ENCODE data around the gene SYNE3. TPM values are rescaled to one million over a fixed set of nuclear protein-coding genes. Genes with fewer than 3 reads are reported as not detected.
A peak's percentile ranks its signal among the peaks of the same experiment; 100 is the strongest.

The SYNE3 gene
- total RNA-seq, 2 experiments from 2014 or later = 35.3 to 37.3 TPM

GRCh38 chr14:95531473-95531872, 15.0 kb upstream of the SYNE3 start:
- intact Hi-C loops (cut with micrococcal nuclease) = loop anchor here (5.0 to 10.0 kb wide), 4 partner anchors 34 to 1569 kb away; partner anchors contain the start of genes ATG2B, GSKIP and PPP4R4
- POLR2A ChIA-PET = interaction anchor here (4.0 kb wide), 1 partner anchor 8 kb away, joined by 52 read pairs; no protein-coding TSS in a partner anchor
- peaks cover 26% of the 10 kb centered on the region for H3K36me3 Mint-ChIP-seq

GRCh38 chr14:95530473-95531276, 14.2 kb upstream of the SYNE3 start:
- Mint-ChIP-seq H3K4me1 (ENCODE audit: low read depth) (peaks cover 55% of the 10 kb centered on the region), H3K9me3 (no peaks in the 10 kb centered on the region), H3K27ac (peak overlapping the region; percentile 46), H3K4me3 (no peak overlapping the region), H3K36me3 (peaks cover 26% of the 10 kb centered on the region), H3K27me3 (no peaks in the 10 kb centered on the region)
- no peak for DNase-seq
- intact Hi-C loops (cut with micrococcal nuclease) = loop anchor here (5.0 to 10.0 kb wide), 4 partner anchors 33 to 1568 kb away; partner anchors contain the start of genes ATG2B, GSKIP and PPP4R4
- POLR2A ChIA-PET = interaction anchor here (0.8 to 1.1 kb wide), 2 partner anchors 14 to 51 kb away, joined by 3 to 4 read pairs; partner anchors contain the start of gene SYNE3
- CTCF ChIA-PET = interaction anchor here (1.2 to 2.2 kb wide), 2 partner anchors 86 to 88 kb away, joined by 3 to 8 read pairs; no protein-coding TSS in a partner anchor

More at GRCh38 chr14:95531473-95531872, 15.0 kb upstream of the SYNE3 start:
- H3K27ac Mint-ChIP-seq = peak overlapping the region; percentile 67
- CTCF ChIA-PET = interaction anchor here (1.2 to 5.4 kb wide), 3 partner anchors 8 to 89 kb away, joined by 3 to 35 read pairs (median 8); no protein-coding TSS in a partner anchor
- no peak for DNase-seq
- peaks cover 55% of the 10 kb centered on the region for H3K4me1 Mint-ChIP-seq (ENCODE audit: low read depth)
- H3K27me3 Mint-ChIP-seq = no peaks in the 10 kb centered on the region
- H3K9me3 Mint-ChIP-seq = no peaks in the 10 kb centered on the region
- peak overlapping the region; percentile 32 for H3K4me3 Mint-ChIP-seq

GRCh38 chr14:95529216-95529615, 12.8 kb upstream of the SYNE3 start:
- H3K4me3 Mint-ChIP-seq = no peak overlapping the region
- ChIA-PET POLR2A (interaction anchor here (0.9 kb wide), 1 partner anchor 69 kb away, joined by 3 read pairs; no protein-coding TSS in a partner anchor), CTCF (interaction anchor here (0.9 to 8.1 kb wide), 5 partner anchors 11 to 102 kb away, joined by 3 to 202 read pairs (median 4); no protein-coding TSS in a partner anchor)
- no peaks in the 10 kb centered on the region for H3K27me3 Mint-ChIP-seq
- no peak overlapping the region for H3K27ac Mint-ChIP-seq
- no peaks in the 10 kb centered on the region for H3K9me3 Mint-ChIP-seq
- DNase-seq = no peak
- H3K36me3 Mint-ChIP-seq = peaks cover 24% of the 10 kb centered on the region
- intact Hi-C loops (cut with micrococcal nuclease) = loop anchor here (10.0 kb wide), 1 partner anchor 1184 kb away; no protein-coding TSS in a partner anchor
- peaks cover 67% of the 10 kb centered on the region for H3K4me1 Mint-ChIP-seq (ENCODE audit: low read depth)

GRCh38 chr14:95527387-95528002, 11.0 kb upstream of the SYNE3 start:
- DNase-seq = peak; percentile 68
- no peaks in the 10 kb centered on the region for H3K27me3 Mint-ChIP-seq
- intact Hi-C loops (cut with micrococcal nuclease) = loop anchor here (1.0 to 10.0 kb wide), 4 partner anchors 47 to 1183 kb away; no protein-coding TSS in a partner anchor
- peak overlapping the region; percentile 10 for H3K4me3 Mint-ChIP-seq
- H3K9me3 Mint-ChIP-seq = no peaks in the 10 kb centered on the region
- H3K36me3 Mint-ChIP-seq = peaks cover 17% of the 10 kb centered on the region
- POLR2A ChIA-PET = interaction anchor here (0.6 to 1.8 kb wide), 6 partner anchors 8 to 98 kb away, joined by 3 to 9 read pairs (median 4); partner anchors contain the start of genes GLRX5 and SYNE3
- H3K27ac Mint-ChIP-seq = peak overlapping the region; percentile 75
- CTCF ChIA-PET = interaction anchor here (0.7 to 8.1 kb wide), 37 partner anchors 8 to 261 kb away, joined by 3 to 202 read pairs (median 5); partner anchors contain the start of genes GLRX5 and SYNE3
- peaks cover 79% of the 10 kb centered on the region for H3K4me1 Mint-ChIP-seq (ENCODE audit: low read depth)

GRCh38 chr14:95526483-95527386, 10.3 kb upstream of the SYNE3 start:
- H3K9me3 Mint-ChIP-seq = no peaks in the 10 kb centered on the region
- H3K27me3 Mint-ChIP-seq = no peaks in the 10 kb centered on the region
- H3K4me3 Mint-ChIP-seq = peak overlapping the region; percentile 10
- intact Hi-C loops (cut with micrococcal nuclease) = loop anchor here (1.0 to 10.0 kb wide), 4 partner anchors 46 to 1182 kb away; no protein-coding TSS in a partner anchor
- peaks cover 10% of the 10 kb centered on the region for H3K36me3 Mint-ChIP-seq
- no peak for DNase-seq
- ChIA-PET POLR2A (interaction anchor here (0.6 to 1.8 kb wide), 5 partner anchors 9 to 84 kb away, joined by 3 to 9 read pairs (median 4); partner anchors contain the start of genes GLRX5 and SYNE3), CTCF (interaction anchor here (0.7 to 8.1 kb wide), 37 partner anchors 7 to 260 kb away, joined by 3 to 202 read pairs (median 5); partner anchors contain the start of genes GLRX5 and SYNE3)
- H3K4me1 Mint-ChIP-seq (ENCODE audit: low read depth) = peaks cover 80% of the 10 kb centered on the region
- peak overlapping the region; percentile 75 for H3K27ac Mint-ChIP-seq

GRCh38 chr14:95525999-95526398, 9.5 kb upstream of the SYNE3 start:
- intact Hi-C loops (cut with micrococcal nuclease) = loop anchor here (10.0 kb wide), 1 partner anchor 1181 kb away; no protein-coding TSS in a partner anchor

GRCh38 chr14:95524706-95525512, 8.5 kb upstream of the SYNE3 start:
- DNase-seq = no peak
- H3K9me3 Mint-ChIP-seq = no peaks in the 10 kb centered on the region
- peak overlapping the region; percentile 97 for H3K27ac Mint-ChIP-seq
- ChIA-PET POLR2A (interaction anchor here (1.4 to 2.9 kb wide), 2 partner anchors 8 to 21 kb away, joined by 3 to 52 read pairs; partner anchors contain the start of gene GLRX5), CTCF (interaction anchor here (3.3 to 8.1 kb wide), 3 partner anchors 9 to 81 kb away, joined by 16 to 202 read pairs (median 35); partner anchors contain the start of gene GLRX5)
- no peaks in the 10 kb centered on the region for H3K27me3 Mint-ChIP-seq
- peaks cover 73% of the 10 kb centered on the region for H3K4me1 Mint-ChIP-seq (ENCODE audit: low read depth)
- intact Hi-C loops (cut with micrococcal nuclease) = loop anchor here (5.0 to 10.0 kb wide), 2 partner anchors 977 to 1180 kb away; partner anchors contain the start of gene PAPOLA
- H3K36me3 Mint-ChIP-seq = peaks cover 5% of the 10 kb centered on the region
- no peak overlapping the region for H3K4me3 Mint-ChIP-seq

More at GRCh38 chr14:95525999-95526398, 9.5 kb upstream of the SYNE3 start:
- CTCF ChIA-PET = interaction anchor here (1.8 to 8.1 kb wide), 8 partner anchors 8 to 99 kb away, joined by 7 to 202 read pairs (median 20); partner anchors contain the start of genes GLRX5 and SYNE3
- Mint-ChIP-seq H3K27ac (peak overlapping the region; percentile 75), H3K9me3 (no peaks in the 10 kb centered on the region), H3K36me3 (peaks cover 8% of the 10 kb centered on the region), H3K4me3 (no peak overlapping the region), H3K27me3 (no peaks in the 10 kb centered on the region), H3K4me1 (ENCODE audit: low read depth) (peaks cover 78% of the 10 kb centered on the region)
- POLR2A ChIA-PET = interaction anchor here (1.4 to 1.8 kb wide), 3 partner anchors 9 to 22 kb away, joined by 3 to 9 read pairs (median 4); partner anchors contain the start of genes GLRX5 and SYNE3
- no peak for DNase-seq

- peak; percentile 70 for DNase-seq
- H3K4me3 Mint-ChIP-seq = peak overlapping the region; percentile 80
- intact Hi-C loops (cut with micrococcal nuclease) = loop anchor here (1.0 to 10.0 kb wide), 5 partner anchors 10 to 1179 kb away; partner anchors contain the start of gene PAPOLA
- H3K27me3 Mint-ChIP-seq = no peaks in the 10 kb centered on the region
- H3K36me3 Mint-ChIP-seq = peaks cover under 1% of the 10 kb centered on the region
- ChIA-PET POLR2A (interaction anchor here (0.8 to 2.9 kb wide), 12 partner anchors 9 to 264 kb away, joined by 3 to 52 read pairs (median 6); partner anchors contain the start of gene GLRX5), CTCF (interaction anchor here (0.6 to 8.1 kb wide), 11 partner anchors 9 to 175 kb away, joined by 3 to 202 read pairs (median 6); partner anchors contain the start of gene GLRX5)
- peak overlapping the region; percentile 97 for H3K27ac Mint-ChIP-seq
- peaks cover 78% of the 10 kb centered on the region for H3K4me1 Mint-ChIP-seq (ENCODE audit: low read depth)
- H3K9me3 Mint-ChIP-seq = no peaks in the 10 kb centered on the region
These were observed 7.5 kb upstream of the SYNE3 start for GRCh38 chr14:95523815-95524448.

All from activated CD4-positive, alpha-beta memory T cell treated with anti-CD3 and anti-CD28 coated beads for 36 hours (primary cell).